OCI-LY1 (cell line): ENCODE measurements around the gene SLC9A9.

Experiments used
- H2AFZ ChIP-seq: fragments of 200-600 bp; sonication (generic), shearing (Covaris generic); 2 replicates; pipeline ENCODE4 v1.6.0; 2014; ENCODE audit warnings: antibody characterized with exemption, mild to moderate bottlenecking, low read length
- H3F3A ChIP-seq: fragments of 200-600 bp; sonication (generic), shearing (Covaris generic); 2 replicates; pipeline ENCODE4 v1.6.0; 2014; ENCODE audit warnings: mild to moderate bottlenecking, antibody characterized with exemption, low read length, moderate library complexity; ENCODE audit not compliant: insufficient read depth
- H3K27ac ChIP-seq: fragments of 200-600 bp; sonication (generic); 2 replicates; pipeline ENCODE4 v1.5.1; 2014; ENCODE audit warnings: low read length, mixed run types, mild to moderate bottlenecking, low read depth; ENCODE audit not compliant: poor library complexity, severe bottlenecking
- H3K27me3 ChIP-seq: fragments of 200-600 bp; sonication (generic); 2 replicates; pipeline ENCODE4 v1.6.0; 2014; ENCODE audit warnings: antibody characterized with exemption, mild to moderate bottlenecking, low read length, moderate library complexity; ENCODE audit not compliant: insufficient read depth
- H3K36me3 ChIP-seq: fragments of 200-600 bp; sonication (generic); 2 replicates; pipeline ENCODE4 v1.6.1; 2014; ENCODE audit warnings: mild to moderate bottlenecking, antibody characterized with exemption, low read length, moderate library complexity, mixed read lengths; ENCODE audit not compliant: insufficient read depth
- H3K4me1 ChIP-seq: fragments of 200-600 bp; sonication (generic); 2 replicates; pipeline ENCODE4 v1.5.1; 2014; ENCODE audit warnings: mild to moderate bottlenecking, low read length, moderate library complexity; ENCODE audit not compliant: insufficient read depth, severe bottlenecking
- H3K4me2 ChIP-seq: fragments of 200-600 bp; sonication (generic), shearing (Covaris generic); 2 replicates; pipeline ENCODE4 v1.6.1; 2014; ENCODE audit warnings: low read length
- H3K4me3 ChIP-seq: fragments of 200-600 bp; sonication (generic); 2 replicates; pipeline ENCODE4 v1.5.1; 2014; ENCODE audit warnings: low read length, low read depth, mild to moderate bottlenecking, mixed read lengths; ENCODE audit not compliant: poor library complexity, severe bottlenecking
- H3K79me2 ChIP-seq: fragments of 200-600 bp; shearing (Covaris generic); 2 replicates; pipeline ENCODE4 v1.6.1; 2016; ENCODE audit warnings: mixed run types, low read length, mixed read lengths; ENCODE audit not compliant: insufficient read depth
- H3K9ac ChIP-seq: fragments of 200-600 bp; sonication (generic), shearing (Covaris generic); 2 replicates; pipeline ENCODE4 v1.6.1; 2014; ENCODE audit warnings: mild to moderate bottlenecking, low read length, mixed read lengths
- H3K9me2 ChIP-seq: fragments of 200-600 bp; sonication (generic), shearing (Covaris generic); 2 replicates; pipeline ENCODE4 v1.6.1; 2014; ENCODE audit warnings: low read depth, mild to moderate bottlenecking, low read length, mixed read lengths
- H3K9me3 ChIP-seq: fragments of 200-600 bp; shearing (Covaris generic); 2 replicates; pipeline ENCODE4 v1.6.1; 2014; ENCODE audit warnings: low read length, mixed read lengths
- H4K20me1 ChIP-seq: fragments of 200-600 bp; sonication (generic), shearing (Covaris generic); 2 replicates; pipeline ENCODE4 v1.6.0; 2016; ENCODE audit warnings: mild to moderate bottlenecking, low read length; ENCODE audit not compliant: insufficient read depth
- CTCF ChIP-seq: fragments of 200-600 bp; sonication (generic), shearing (Covaris generic); IDR thresholded peaks from 2 replicates; pipeline ENCODE4 v1.5.1; 2017; ENCODE audit warnings: mild to moderate bottlenecking, antibody characterized with exemption, low read length, moderate library complexity, mixed read lengths
- EZH2 ChIP-seq: fragments of 200-600 bp; sonication (generic), shearing (Covaris generic); IDR thresholded peaks from 2 replicates; pipeline ENCODE4 v1.8.0; 2017; ENCODE audit warnings: borderline replicate concordance, mixed run types, mild to moderate bottlenecking, antibody characterized with exemption, low read length, moderate library complexity, mixed read lengths

The SLC9A9 gene

GRCh38 chr3:143794793-143795462, 53.3 kb downstream of the SLC9A9 start:
- no peak overlapping the region for H3K4me3 ChIP-seq
- TF ChIP-seq CTCF (no peak), EZH2 (no peak)
- no peaks in the 10 kb centered on the region for H3K9me3 ChIP-seq
- H3K27me3 ChIP-seq, result no peaks in the 10 kb centered on the region
- H3K9ac ChIP-seq, result no peak overlapping the region
- H2AFZ ChIP-seq, result no peak overlapping the region
- no peaks in the 10 kb centered on the region for H3F3A ChIP-seq
- no peak overlapping the region for H3K4me2 ChIP-seq
- H3K9me2 ChIP-seq, result no peaks in the 10 kb centered on the region
- no peaks in the 10 kb centered on the region for H3K4me1 ChIP-seq
- H3K27ac ChIP-seq, result no peak overlapping the region
- no peaks in the 10 kb centered on the region for H4K20me1 ChIP-seq
- no peaks in the 10 kb centered on the region for H3K36me3 ChIP-seq
- no peaks in the 10 kb centered on the region for H3K79me2 ChIP-seq

DNA sequence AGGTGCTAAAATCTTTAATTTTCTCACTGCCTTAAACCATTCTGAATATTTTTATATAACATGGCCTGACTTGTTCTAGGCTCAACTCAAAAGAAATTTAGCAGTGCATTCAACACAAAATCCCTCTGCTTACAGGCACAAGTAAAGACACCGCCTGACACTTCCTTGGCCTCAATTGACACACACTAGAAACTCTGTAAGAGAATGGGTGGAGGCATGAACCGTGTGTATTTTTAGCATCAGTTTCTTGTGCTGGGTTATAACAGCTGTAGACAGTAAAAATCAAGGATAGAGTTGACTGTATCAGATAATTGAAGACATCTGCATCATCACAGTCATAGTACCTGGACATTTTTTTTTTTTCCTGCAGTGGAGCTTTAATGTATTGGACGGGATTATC, 54.3 kb downstream of the SLC9A9 start:
- Histone ChIP-seq H3K4me2 (no peak overlapping the region), H4K20me1 (no peaks in the 10 kb centered on the region), H3K27ac (no peak overlapping the region), H2AFZ (no peak overlapping the region), H3K4me1 (no peaks in the 10 kb centered on the region), H3K27me3 (no peaks in the 10 kb centered on the region; the same call in 1 of the 2 replicates), H3K79me2 (no peaks in the 10 kb centered on the region), H3K9ac (no peak overlapping the region), H3K36me3 (no peaks in the 10 kb centered on the region), H3K9me2 (no peaks in the 10 kb centered on the region), H3F3A (no peaks in the 10 kb centered on the region), H3K4me3 (no peak overlapping the region), H3K9me3 (no peaks in the 10 kb centered on the region)
- TF ChIP-seq CTCF (no peak), EZH2 (no peak)

DNA sequence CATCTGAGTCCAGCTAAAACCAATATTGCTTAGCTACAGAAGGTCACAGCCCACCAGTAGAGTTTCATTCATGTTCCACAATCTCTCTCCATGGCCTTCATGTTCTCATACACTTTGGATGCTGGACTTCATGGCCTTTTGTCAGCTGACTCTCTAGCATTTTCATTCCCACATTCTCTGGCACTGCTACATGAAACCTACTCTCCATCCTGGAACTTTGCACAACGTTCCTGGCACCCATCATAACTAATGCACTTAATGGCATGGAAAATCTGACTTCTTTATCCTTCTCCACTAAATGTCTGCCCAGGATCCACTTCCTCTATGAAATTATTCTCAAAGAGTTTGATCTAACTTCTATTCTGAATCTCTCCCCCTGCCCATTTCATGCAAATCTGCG, 56.9 kb downstream of the SLC9A9 start:
- Histone ChIP-seq H3K27me3 (no peaks in the 10 kb centered on the region; the same call in 1 of the 2 replicates), H3K9me3 (no peaks in the 10 kb centered on the region), H3K4me2 (no peak overlapping the region), H3K36me3 (no peaks in the 10 kb centered on the region), H3K9me2 (no peaks in the 10 kb centered on the region), H3K79me2 (no peaks in the 10 kb centered on the region), H4K20me1 (no peaks in the 10 kb centered on the region), H2AFZ (no peak overlapping the region), H3K4me1 (no peaks in the 10 kb centered on the region), H3K4me3 (no peak overlapping the region), H3F3A (no peaks in the 10 kb centered on the region), H3K9ac (no peak overlapping the region), H3K27ac (no peak overlapping the region)
- TF ChIP-seq EZH2, result no peak
- no peak for TF ChIP-seq CTCF
